ENCODE data around the gene SLX1A. TPM values are rescaled to one million over a fixed set of nuclear protein-coding genes. Genes with fewer than 3 reads are reported as not detected.
A peak's percentile ranks its signal among the peaks of the same experiment; 100 is the strongest.

SLX1A gene
- total RNA-seq, 4 donors from 2014 or later, result 118 to 327 (median 158) TPM

- Histone ChIP-seq H3K36me3 (no peaks in the 10 kb centered on the region), H3K4me1 (peaks cover 3 to 30% (median 15%) of the 10 kb centered on the region in 4 donors), H3K27ac (peak within 1 kb of the TSS; percentile 80 to 86 (median 80)), H3K27me3 (no peaks in the 10 kb centered on the region), H3K9me3 (no peaks in the 10 kb centered on the region), H3K4me3 (peak within 1 kb of the TSS; percentile 4 to 63 (median 50))
- TF ChIP-seq EP300 (IDR thresholded peaks at IDR 0.05; ENCODE audit: low read depth) (no peak), POLR2A (IDR thresholded peaks at IDR 0.05) (peak; percentile 47), POLR2AphosphoS5 (IDR thresholded peaks at IDR 0.05) (peak; percentile 50 to 61 (median 54))
- TF ChIP-seq, protein P1, sequence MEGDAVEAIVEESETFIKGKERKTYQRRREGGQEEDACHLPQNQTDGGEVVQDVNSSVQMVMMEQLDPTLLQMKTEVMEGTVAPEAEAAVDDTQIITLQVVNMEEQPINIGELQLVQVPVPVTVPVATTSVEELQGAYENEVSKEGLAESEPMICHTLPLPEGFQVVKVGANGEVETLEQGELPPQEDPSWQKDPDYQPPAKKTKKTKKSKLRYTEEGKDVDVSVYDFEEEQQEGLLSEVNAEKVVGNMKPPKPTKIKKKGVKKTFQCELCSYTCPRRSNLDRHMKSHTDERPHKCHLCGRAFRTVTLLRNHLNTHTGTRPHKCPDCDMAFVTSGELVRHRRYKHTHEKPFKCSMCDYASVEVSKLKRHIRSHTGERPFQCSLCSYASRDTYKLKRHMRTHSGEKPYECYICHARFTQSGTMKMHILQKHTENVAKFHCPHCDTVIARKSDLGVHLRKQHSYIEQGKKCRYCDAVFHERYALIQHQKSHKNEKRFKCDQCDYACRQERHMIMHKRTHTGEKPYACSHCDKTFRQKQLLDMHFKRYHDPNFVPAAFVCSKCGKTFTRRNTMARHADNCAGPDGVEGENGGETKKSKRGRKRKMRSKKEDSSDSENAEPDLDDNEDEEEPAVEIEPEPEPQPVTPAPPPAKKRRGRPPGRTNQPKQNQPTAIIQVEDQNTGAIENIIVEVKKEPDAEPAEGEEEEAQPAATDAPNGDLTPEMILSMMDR (IDR thresholded peaks at IDR 0.05), result no peak
- intact Hi-C loops (cut with DNase I; ENCODE audit: low total_unique reads), result loop anchor here (10.0 kb wide), 1 partner anchor 69 kb away; the partner anchor contains the start of gene GDPD3
- WGBS, 2 donors (ENCODE audit: low coverage in 1 of 2), result 0 to 1% methylated on average over 2 to 46 of the region's 81 CpGs
- in situ Hi-C loops (cut with MboI; ENCODE audit: low pct_ligation_motif_present in 1 of 4, low pct_unique_long_range_greater_than_20kb in 1 of 4, low sequenced_read_pairs in 3 of 4), result no loop called here
- DNase-seq, result peak; percentile 90
Measured at GRCh38 chr16:30183233-30184095, 10.2 kb upstream of the SLX1A start, which contains the start of gene CORO1A. TSS of gene CORO1A (plus strand) at chr16:30183602. CDS start at chr16:30185210, 1,608 bp downstream.

GRCh38 chr16:30184096-30184890 lies 9.4 kb upstream of the SLX1A start:
- no peaks in the 10 kb centered on the region for H3K27me3 ChIP-seq
- DNase-seq, result peak; percentile 76
- 21% methylated on average over 24 of the region's 24 CpGs; no CpG with 5 or more reads in 1 of the 2 donors for WGBS, 2 donors (ENCODE audit: low coverage in 1 of 2)
- intact Hi-C loops (cut with DNase I; ENCODE audit: low total_unique reads) (loop anchor here (10.0 kb wide), 1 partner anchor 69 kb away; the partner anchor contains the start of gene GDPD3), in situ Hi-C loops (cut with MboI; ENCODE audit: low pct_ligation_motif_present in 1 of 4, low pct_unique_long_range_greater_than_20kb in 1 of 4, low sequenced_read_pairs in 3 of 4) (no loop called here)
- TF ChIP-seq EP300 (IDR thresholded peaks at IDR 0.05; ENCODE audit: low read depth) (no peak), POLR2A (IDR thresholded peaks at IDR 0.05) (no peak), POLR2AphosphoS5 (IDR thresholded peaks at IDR 0.05) (peak in 1 of 3 donors; percentile 13)
- TF ChIP-seq, protein P1 (IDR thresholded peaks at IDR 0.05), result no peak
- H3K36me3 ChIP-seq, result no peaks in the 10 kb centered on the region
- no peaks in the 10 kb centered on the region for H3K9me3 ChIP-seq
- peak overlapping the region; percentile 80 to 86 (median 80) for H3K27ac ChIP-seq
- H3K4me1 ChIP-seq, result peaks cover 3 to 25% (median 13%) of the 10 kb centered on the region in 4 donors
- H3K4me3 ChIP-seq, result peak overlapping the region in 3 of 4 donors; percentile 47 to 63 (median 53)

- Histone ChIP-seq H3K27me3 (no peaks in the 10 kb centered on the region), H3K9me3 (no peaks in the 10 kb centered on the region), H3K4me3 (peak overlapping the region in 3 of 4 donors; percentile 47 to 63 (median 53)), H3K27ac (peak overlapping the region; percentile 80 to 86 (median 80)), H3K36me3 (no peaks in the 10 kb centered on the region), H3K4me1 (peaks cover 3 to 25% (median 13%) of the 10 kb centered on the region in 4 donors)
- WGBS, 2 donors (ENCODE audit: low coverage in 1 of 2), result 82% methylated on average over 7 of the region's 13 CpGs; no CpG with 5 or more reads in 1 of the 2 donors
- in situ Hi-C loops (cut with MboI; ENCODE audit: low pct_ligation_motif_present in 1 of 4, low pct_unique_long_range_greater_than_20kb in 1 of 4, low sequenced_read_pairs in 3 of 4), result no loop called here
- DNase-seq, result peak; percentile 16
- intact Hi-C loops (cut with DNase I; ENCODE audit: low total_unique reads), result loop anchor here (10.0 kb wide), 1 partner anchor 70 kb away; the partner anchor contains the start of gene GDPD3
- TF ChIP-seq EP300 (IDR thresholded peaks at IDR 0.05; ENCODE audit: low read depth) (no peak), POLR2A (IDR thresholded peaks at IDR 0.05) (no peak), POLR2AphosphoS5 (IDR thresholded peaks at IDR 0.05) (no peak)
- TF ChIP-seq, protein P1 (IDR thresholded peaks at IDR 0.05), result no peak
Measured at GRCh38 chr16:30184891-30185682, 8.6 kb upstream of the SLX1A start.

Data from transverse colon (tissue), 4 donors.